Measurements from ENCODE around the gene FEM1A.
"Not testable (repeated sequence)": the region's sequence is repeated elsewhere in the genome, so short reads cannot be mapped to it uniquely, and the experiment has no call there.

Gene FEM1A, protein sequence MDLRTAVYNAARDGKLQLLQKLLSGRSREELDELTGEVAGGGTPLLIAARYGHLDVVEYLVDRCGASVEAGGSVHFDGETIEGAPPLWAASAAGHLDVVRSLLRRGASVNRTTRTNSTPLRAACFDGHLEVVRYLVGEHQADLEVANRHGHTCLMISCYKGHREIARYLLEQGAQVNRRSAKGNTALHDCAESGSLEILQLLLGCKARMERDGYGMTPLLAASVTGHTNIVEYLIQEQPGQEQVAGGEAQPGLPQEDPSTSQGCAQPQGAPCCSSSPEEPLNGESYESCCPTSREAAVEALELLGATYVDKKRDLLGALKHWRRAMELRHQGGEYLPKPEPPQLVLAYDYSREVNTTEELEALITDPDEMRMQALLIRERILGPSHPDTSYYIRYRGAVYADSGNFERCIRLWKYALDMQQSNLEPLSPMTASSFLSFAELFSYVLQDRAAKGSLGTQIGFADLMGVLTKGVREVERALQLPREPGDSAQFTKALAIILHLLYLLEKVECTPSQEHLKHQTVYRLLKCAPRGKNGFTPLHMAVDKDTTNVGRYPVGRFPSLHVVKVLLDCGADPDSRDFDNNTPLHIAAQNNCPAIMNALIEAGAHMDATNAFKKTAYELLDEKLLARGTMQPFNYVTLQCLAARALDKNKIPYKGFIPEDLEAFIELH

GRCh38 chr19:4791183-4792018 lies at the start of gene FEM1A:
Gene FEM1A (plus strand): TSS chr19:4791734. CDS start chr19:4791855, 121 bp downstream.
- peak; percentile 98 to 100 (median 100) for DNase-seq

GRCh38 chr19:4742723-4743646 lies 48.5 kb upstream of the FEM1A start:
- DNase-seq = peak in 5 of 56 donors; percentile 7 to 14 (median 8)

DNA sequence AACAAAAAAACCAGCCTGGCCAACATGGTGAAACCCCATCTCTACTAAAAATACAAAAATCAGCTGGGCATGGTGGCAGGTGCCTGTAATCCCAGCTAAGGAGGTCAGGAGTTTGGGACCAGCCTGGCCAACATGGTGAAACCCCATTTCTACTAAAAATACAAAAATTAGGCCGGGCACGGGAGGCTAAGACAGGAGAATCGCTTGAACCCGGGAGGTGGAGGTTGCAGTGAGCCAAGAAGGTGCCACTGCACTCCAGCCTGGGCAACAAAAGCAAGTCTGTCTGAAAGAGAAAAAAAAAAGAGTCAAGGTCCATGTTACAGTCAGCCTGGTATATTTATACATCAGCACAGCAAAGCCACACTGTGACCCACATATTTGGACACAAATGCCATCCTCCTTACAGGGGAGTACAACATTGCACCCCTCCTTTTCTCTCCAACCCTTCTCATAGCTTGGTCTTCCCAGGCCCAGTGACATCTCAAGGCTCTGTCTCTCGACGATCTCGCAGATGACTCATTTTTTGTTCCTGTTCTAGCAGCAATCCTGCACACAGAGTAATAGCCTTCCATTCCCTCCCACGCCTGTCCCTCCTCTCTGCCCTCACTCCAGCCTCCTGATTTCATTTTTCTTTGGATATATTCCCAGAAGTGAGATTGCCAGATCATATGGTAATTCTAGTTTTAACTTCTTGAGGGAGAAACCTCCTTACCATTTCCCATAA lies 46.9 kb upstream of the FEM1A start:
- peak in 5 of 56 donors; percentile 4 to 34 (median 7) for DNase-seq

DNA sequence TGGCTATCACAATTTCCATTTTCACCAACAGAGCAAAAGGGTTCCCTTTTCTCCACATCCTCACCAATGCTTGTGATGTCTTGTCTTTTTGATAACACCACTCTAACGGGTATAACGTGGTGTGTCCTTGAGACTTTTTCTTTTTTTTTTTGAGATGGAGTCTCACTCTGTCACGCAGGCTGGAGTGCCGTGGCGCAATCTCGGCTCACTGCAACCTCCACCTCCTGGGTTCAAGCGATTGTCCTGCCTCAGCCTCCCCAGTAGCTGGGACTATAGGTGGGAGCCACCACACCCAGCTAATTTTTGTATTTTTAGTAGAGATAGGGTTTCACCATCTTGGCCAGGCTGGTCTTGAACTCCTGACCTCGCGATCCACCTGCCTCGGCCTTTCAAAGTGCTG lies 46.4 kb upstream of the FEM1A start:
- DNase-seq = not testable (repeated sequence)

DNA sequence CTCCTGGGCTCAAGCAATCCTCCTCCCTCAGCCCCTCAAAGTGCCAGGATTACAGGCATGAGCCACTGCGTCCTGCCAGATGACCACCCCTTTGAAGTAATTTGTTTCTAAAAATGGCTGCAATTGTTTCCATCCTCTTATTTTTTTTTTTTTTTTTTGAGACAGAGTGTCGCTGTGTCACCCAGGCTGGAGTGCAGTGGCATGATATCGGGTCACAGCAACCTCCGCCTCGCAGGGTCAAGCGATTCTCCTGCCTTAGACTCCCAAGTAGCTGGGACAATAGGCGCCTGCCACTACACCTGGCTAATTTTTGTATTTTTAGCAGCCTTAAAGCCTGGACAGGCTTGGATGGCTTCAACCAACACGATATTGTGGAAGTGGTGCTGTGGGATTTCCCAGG lies 45.5 kb upstream of the FEM1A start:
- no peak for DNase-seq

- peak in 1 of 56 donors; percentile 25 for DNase-seq
These were observed 43.3 kb upstream of the FEM1A start for GRCh38 chr19:4748185-4748584.

DNA sequence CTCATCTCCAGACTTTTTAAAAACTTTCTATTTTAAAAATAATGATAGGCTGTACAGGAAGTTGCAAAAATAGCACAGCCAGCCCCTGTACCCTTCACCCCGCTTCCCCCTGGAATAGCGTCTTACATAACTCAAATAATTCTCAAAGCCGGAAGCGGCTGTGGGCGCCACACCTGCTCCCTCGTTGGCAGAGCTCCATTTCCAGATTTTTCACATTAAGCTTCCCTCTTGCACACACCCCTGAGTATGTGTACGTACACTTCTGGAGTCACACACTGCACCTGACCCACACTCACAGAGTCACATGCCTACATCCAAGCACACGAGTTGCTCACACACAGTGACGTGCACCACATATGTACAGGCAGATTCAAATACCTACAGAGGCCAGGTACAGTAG lies 42.9 kb upstream of the FEM1A start:
- peak in 21 of 56 donors; percentile 7 to 66 (median 37) for DNase-seq

DNA sequence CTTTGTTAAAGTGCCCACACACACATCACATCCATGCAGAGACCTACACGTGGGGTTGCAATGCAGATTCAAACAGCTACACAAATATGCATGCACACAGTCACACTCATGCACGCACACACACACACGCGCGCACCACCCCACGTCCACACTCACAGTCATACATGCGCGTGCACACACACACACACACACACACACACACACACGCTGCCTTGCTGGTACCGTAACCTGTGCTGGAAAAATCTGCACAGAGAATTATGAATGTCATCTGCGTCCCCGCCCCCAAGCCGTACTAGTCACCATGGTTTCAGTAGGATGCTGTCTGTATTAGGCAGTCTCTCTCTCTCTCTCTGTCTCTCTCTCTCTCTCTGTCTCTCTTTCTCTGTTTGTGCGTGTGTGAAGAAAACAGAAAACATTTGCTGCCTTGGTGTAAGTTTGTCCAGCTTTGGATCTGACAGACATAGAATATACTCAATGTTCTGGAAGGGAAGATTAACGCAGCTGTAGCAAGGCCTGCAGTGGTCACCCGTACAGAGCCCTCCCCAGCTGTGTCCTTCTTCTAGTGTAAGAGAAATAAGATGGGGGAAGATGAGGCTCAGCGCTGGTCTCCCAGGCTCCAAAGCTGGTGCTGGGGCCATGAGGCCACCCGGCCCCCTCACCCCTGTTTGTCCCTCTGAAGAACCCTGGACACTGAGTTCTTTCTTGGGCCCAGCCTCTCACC lies 41.5 kb upstream of the FEM1A start:
- DNase-seq = peak in 32 of 56 donors; percentile 13 to 81 (median 44)

GRCh38 chr19:4754248-4754647 lies 37.3 kb upstream of the FEM1A start:
- peak in 1 of 56 donors; percentile 21 for DNase-seq

DNA sequence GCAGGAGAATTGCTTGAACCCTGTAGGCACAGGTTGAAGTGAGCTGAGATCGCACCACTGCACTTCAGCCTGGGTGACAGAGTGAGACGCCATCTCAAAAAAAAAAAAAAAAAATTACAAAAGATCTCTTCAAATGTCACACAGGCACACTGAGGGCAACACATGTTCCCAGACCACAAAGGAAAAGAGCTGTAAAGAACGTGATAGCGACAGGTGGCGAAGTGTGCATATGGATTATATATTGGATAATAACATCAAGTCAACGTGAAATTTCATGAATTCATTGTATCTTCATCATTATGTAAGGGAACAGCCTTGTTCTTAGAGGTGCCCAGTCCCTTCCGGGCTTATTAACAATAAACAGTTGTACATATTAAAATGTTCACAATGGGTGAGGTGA lies 36.1 kb upstream of the FEM1A start:
- no peak for DNase-seq

DNA sequence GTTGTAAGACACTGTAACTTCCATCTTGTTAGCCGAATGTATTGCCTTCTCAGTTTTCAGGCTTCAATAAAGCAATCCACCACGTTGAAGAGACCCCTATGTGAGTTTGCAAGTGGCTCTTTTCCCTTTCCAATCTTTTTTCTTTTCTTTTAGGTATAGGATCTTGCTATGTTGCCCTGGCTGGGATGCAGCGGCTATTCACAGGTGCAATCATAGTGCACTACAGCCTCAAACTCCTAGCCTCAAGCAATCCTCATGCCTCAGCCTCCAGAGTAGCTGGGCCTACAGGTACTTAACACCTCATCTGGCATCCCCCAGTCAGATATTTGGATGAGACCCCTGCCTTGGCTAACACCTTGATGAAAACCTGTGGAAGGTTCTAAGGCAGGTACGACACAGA lies 33.5 kb upstream of the FEM1A start:
- DNase-seq = no peak

GRCh38 chr19:4758659-4759058 lies 32.9 kb upstream of the FEM1A start:
- DNase-seq = no peak

DNA sequence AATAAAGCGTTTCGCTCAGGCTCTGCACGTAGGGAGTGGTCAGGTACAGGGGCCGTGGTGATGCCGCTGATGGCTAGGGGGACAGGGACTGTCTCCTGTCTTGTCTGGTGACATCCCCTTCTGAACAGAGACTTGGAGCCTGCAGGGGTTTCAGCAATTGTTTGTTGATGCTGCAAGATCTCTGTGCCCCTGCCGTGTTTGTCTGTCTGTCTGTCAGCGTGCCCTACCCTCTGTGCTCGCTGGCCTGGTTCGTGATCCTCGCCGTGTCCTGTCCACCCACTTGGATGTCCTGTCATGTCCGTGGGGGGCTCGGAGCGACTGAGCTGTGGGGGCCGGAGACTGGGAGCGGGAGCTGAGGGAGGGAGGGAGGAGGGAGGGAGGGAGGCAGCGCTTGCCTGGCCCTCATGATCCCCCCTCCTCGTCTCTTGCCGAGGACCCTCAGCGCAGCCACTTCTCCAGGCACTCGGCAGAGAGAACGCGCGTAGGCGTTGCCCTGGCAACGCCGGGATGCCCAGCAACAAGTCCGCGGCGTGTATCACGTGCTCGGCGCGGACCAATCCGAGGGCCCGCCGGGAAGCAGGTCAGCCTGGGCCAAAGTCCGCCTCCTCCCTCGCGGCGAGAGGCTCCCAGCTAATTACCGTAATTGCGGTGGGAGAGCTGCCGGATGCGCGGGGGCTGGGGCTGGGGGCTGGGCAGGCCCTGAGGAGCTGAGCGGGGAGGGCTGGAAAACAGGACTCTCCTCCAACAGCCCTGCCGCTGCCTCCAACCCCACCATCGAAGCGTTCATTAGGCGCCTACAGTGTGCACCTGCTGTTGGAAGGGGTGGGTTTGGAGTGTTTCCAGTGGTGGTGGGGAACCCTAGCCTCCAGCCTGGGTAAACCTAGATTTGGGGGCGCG lies 31.9 kb upstream of the FEM1A start:
- DNase-seq = peak; percentile 36 to 94 (median 81)

DNA sequence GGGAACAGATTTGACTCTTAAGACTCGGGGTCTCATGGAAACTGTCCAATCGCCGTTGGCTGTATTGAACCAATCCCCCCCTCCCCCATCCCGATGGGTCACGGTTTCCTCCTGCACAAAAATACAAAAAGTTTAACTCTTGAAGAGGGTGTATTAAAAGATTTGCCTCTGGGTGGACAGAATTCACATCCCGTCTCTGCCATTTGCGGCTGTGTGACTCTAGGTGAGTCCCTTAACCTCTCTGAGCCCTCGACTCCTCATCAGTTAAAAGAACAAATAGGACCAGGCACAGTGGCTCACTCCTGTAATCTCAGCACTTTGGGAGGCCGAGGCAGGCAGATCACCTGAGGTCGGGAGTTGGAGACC lies 31.3 kb upstream of the FEM1A start:
- DNase-seq = no peak

DNA sequence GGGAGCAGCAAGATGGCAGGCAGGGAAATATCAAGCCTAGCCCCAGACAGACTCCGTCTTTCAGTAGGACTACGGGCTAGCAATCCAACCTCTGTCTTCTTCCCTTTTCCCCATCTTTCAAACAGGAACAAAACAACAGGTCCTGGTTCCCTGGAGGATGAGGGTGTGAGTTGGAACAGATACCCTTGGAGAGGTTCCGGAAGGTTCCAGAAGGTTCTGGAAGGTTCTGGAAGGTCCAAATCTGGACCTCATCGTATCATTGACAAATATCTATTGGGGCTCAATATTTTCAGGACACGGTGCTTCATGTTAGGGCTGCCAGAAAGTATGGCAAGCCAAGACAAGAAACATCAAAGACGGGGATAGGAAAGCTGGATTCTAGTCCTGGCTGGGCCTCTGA lies 28.5 kb upstream of the FEM1A start:
- peak in 1 of 56 donors; percentile 38 for DNase-seq

- DNase-seq = no peak
These were observed 27.2 kb upstream of the FEM1A start for GRCh38 chr19:4764393-4764660.

- DNase-seq = peak in 52 of 56 donors; percentile 6 to 89 (median 56)
These were observed 22.4 kb upstream of the FEM1A start for GRCh38 chr19:4768934-4769777.

Data from nucleus accumbens (tissue), 56 donors.